ENCODE data around the gene UBE2E2.

DNA sequence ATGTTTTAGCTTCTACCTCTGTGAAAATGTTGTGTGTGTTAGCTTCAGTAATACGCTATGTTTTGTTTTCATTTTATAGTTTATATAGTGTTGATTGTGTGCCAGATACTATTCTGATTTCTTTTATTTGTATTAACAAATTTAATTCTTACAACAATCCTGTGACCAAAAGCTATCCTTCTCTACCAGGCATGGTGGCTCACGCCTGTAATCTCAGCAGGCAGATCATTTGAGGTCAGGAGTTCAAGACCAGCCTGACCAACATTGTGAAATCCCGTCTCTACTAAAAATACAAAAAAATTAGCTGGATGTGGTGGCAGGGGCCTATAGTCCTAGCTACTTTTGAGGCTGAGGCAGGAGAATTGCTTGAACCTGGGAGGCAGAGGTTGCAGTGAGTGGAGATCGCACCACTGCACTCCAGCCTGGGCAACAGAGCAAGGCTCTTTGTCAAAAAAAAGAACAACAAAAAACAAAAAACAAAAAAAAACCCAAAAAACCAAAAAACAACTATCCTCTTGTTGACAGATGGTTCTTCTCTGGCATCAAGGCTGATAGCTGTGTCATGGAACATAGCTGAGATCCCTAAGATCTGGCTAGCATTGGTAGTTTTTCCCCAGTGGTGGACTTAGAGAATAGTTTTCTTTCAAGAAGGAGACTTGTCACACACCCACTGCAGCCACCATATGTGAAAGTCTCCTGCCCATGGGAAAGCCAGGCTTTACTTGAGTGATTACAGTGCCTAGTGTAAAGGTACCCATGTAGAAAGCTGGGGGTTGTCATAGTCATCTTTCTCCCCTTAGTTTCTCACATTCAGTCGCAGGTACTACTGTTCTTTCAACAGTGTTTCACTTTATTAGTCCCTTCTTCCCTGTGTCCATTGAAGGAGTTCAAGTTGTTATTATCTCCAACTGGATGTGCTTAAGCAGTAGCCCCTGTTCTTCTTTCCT lies 116.5 kb downstream of the UBE2E2 start:
- TF ChIP-seq CTCF (conservative IDR thresholded peaks at IDR 0.05; ENCODE audit: low read length) = no peak
- no peak for TF ChIP-seq EZH2phosphoT487 (IDR thresholded peaks at IDR 0.05; ENCODE audit: borderline replicate concordance, low read depth, low read length)

Measured in OCI-LY7 (cell line).